HAP-1 (cell line): Measurements from ENCODE around the gene ACP7.

Source experiments
- DNase-seq, 2 experiments: peaks; one replicate each; pipeline ENCODE4 v3.0.0-alpha.2; 2016 to 2020; ENCODE audit warnings: low spot score in 2 of 2
- H3K27me3 ChIP-seq: fragments of 250-450 bp; sonication (Bioruptor Pico); 2 replicates; pipeline ENCODE4 v1.5.1; 2020; ENCODE audit warnings: low read depth, mild to moderate bottlenecking, moderate library complexity
- H3K36me3 ChIP-seq: fragments of 250-450 bp; sonication (Bioruptor Pico); replicated peaks from 2 replicates; pipeline ENCODE4 v1.5.1; 2020; ENCODE audit warnings: mild to moderate bottlenecking
- H3K4me1 ChIP-seq: fragments of 250-450 bp; sonication (Bioruptor Pico); 2 replicates; pipeline ENCODE4 v1.5.1; 2020; ENCODE audit warnings: mild to moderate bottlenecking
- H3K4me3 ChIP-seq: fragments of 250-450 bp; sonication (Bioruptor Pico); 2 replicates; pipeline ENCODE4 v1.5.1; 2020; ENCODE audit warnings: mild to moderate bottlenecking, moderate library complexity
- H3K9me3 ChIP-seq: fragments of 250-450 bp; sonication (Bioruptor Pico); 2 replicates; pipeline ENCODE4 v1.5.1; 2020; ENCODE audit warnings: mild to moderate bottlenecking, moderate library complexity
- in situ Hi-C: fragments of 300-500 bp; cut with MboI; formaldehyde crosslinking; loops from 3 replicates; pipeline ENCODE4 v1.14.3; 2020; ENCODE audit warnings: low sequenced_read_pairs, inconsistent platforms, mixed read lengths

The ACP7 gene

GRCh38 chr19:39124136-39124764, 40.1 kb downstream of the ACP7 start:
- in situ Hi-C loops, result loop anchor here (5.0 kb wide), 1 partner anchor 203 kb away; no protein-coding TSS in a partner anchor
- H3K4me3 ChIP-seq, result no peak overlapping the region
- peaks cover 10% of the 10 kb centered on the region for H3K4me1 ChIP-seq
- DNase-seq, result no peak
- no peaks in the 10 kb centered on the region for H3K9me3 ChIP-seq
- H3K36me3 ChIP-seq, result no peaks in the 10 kb centered on the region; the same call in 1 of the 2 replicates
- no peaks in the 10 kb centered on the region for H3K27me3 ChIP-seq

GRCh38 chr19:39125199-39125553, 41.0 kb downstream of the ACP7 start:
- peaks cover 10% of the 10 kb centered on the region for H3K4me1 ChIP-seq
- no peaks in the 10 kb centered on the region; the same call in 1 of the 2 replicates for H3K36me3 ChIP-seq
- H3K4me3 ChIP-seq, result peak overlapping the region; percentile 90
- no peaks in the 10 kb centered on the region for H3K27me3 ChIP-seq
- no peak for DNase-seq
- H3K9me3 ChIP-seq, result no peaks in the 10 kb centered on the region
- in situ Hi-C loops, result no loop called here

- peak within 1 kb of the TSS; percentile 90 for H3K4me3 ChIP-seq
- H3K36me3 ChIP-seq, result no peaks in the 10 kb centered on the region; the same call in 1 of the 2 replicates
- H3K4me1 ChIP-seq, result peaks cover 10% of the 10 kb centered on the region
- in situ Hi-C loops, result no loop called here
- DNase-seq, result peak; percentile 95 to 99
- H3K27me3 ChIP-seq, result no peaks in the 10 kb centered on the region
- H3K9me3 ChIP-seq, result no peaks in the 10 kb centered on the region
Measured at GRCh38 chr19:39125554-39126311, 41.6 kb downstream of the ACP7 start, which contains the start of gene PAK4. Gene PAK4 (plus strand): TSS chr19:39125786. CDS start chr19:39169554, 43,768 bp downstream.

- no peaks in the 10 kb centered on the region; the same call in 1 of the 2 replicates for H3K36me3 ChIP-seq
- H3K27me3 ChIP-seq, result no peaks in the 10 kb centered on the region
- peak overlapping the region; percentile 90 for H3K4me3 ChIP-seq
- H3K4me1 ChIP-seq, result peaks cover 10% of the 10 kb centered on the region
- in situ Hi-C loops, result no loop called here
- H3K9me3 ChIP-seq, result no peaks in the 10 kb centered on the region
- DNase-seq, result peak; percentile 30 to 56
Measured at GRCh38 chr19:39126312-39127187, 42.4 kb downstream of the ACP7 start.

GRCh38 chr19:39127812-39128515, 43.8 kb downstream of the ACP7 start:
- Histone ChIP-seq H3K27me3 (no peaks in the 10 kb centered on the region), H3K4me3 (no peak overlapping the region), H3K4me1 (peaks cover 10% of the 10 kb centered on the region), H3K36me3 (no peaks in the 10 kb centered on the region; the same call in 1 of the 2 replicates), H3K9me3 (no peaks in the 10 kb centered on the region)
- DNase-seq, result no peak
- in situ Hi-C loops, result no loop called here

- no peak for DNase-seq
- in situ Hi-C loops, result no loop called here
- no peaks in the 10 kb centered on the region for H3K27me3 ChIP-seq
- no peaks in the 10 kb centered on the region for H3K9me3 ChIP-seq
- H3K36me3 ChIP-seq, result no peaks in the 10 kb centered on the region; the same call in 1 of the 2 replicates
- H3K4me3 ChIP-seq, result no peak overlapping the region
- H3K4me1 ChIP-seq, result peaks cover 10% of the 10 kb centered on the region
Measured at GRCh38 chr19:39128516-39129079, 44.4 kb downstream of the ACP7 start.

- H3K36me3 ChIP-seq, result no peaks in the 10 kb centered on the region; the same call in 1 of the 2 replicates
- DNase-seq, result no peak
- peaks cover 10% of the 10 kb centered on the region for H3K4me1 ChIP-seq
- no peak overlapping the region for H3K4me3 ChIP-seq
- H3K27me3 ChIP-seq, result no peaks in the 10 kb centered on the region
- no peaks in the 10 kb centered on the region for H3K9me3 ChIP-seq
- in situ Hi-C loops, result no loop called here
Measured at GRCh38 chr19:39129116-39129515, 44.9 kb downstream of the ACP7 start.

- Histone ChIP-seq H3K4me3 (no peak overlapping the region), H3K27me3 (no peaks in the 10 kb centered on the region), H3K9me3 (no peaks in the 10 kb centered on the region), H3K4me1 (peaks cover 8% of the 10 kb centered on the region), H3K36me3 (no peaks in the 10 kb centered on the region; the same call in 1 of the 2 replicates)
- in situ Hi-C loops, result no loop called here
- no peak for DNase-seq
Measured at GRCh38 chr19:39130337-39131254, 46.4 kb downstream of the ACP7 start.

- no peak overlapping the region for H3K4me3 ChIP-seq
- no peaks in the 10 kb centered on the region for H3K9me3 ChIP-seq
- no peaks in the 10 kb centered on the region for H3K36me3 ChIP-seq
- DNase-seq, result no peak
- in situ Hi-C loops, result no loop called here
- peaks cover 8% of the 10 kb centered on the region for H3K4me1 ChIP-seq
- H3K27me3 ChIP-seq, result no peaks in the 10 kb centered on the region
Measured at GRCh38 chr19:39131255-39131755, 47.1 kb downstream of the ACP7 start.

GRCh38 chr19:39132344-39132969, 48.3 kb downstream of the ACP7 start:
- Histone ChIP-seq H3K27me3 (no peaks in the 10 kb centered on the region), H3K9me3 (no peaks in the 10 kb centered on the region), H3K36me3 (no peaks in the 10 kb centered on the region), H3K4me1 (no peaks in the 10 kb centered on the region), H3K4me3 (no peak overlapping the region)
- no peak for DNase-seq
- in situ Hi-C loops, result no loop called here

- no peak overlapping the region for H3K4me3 ChIP-seq
- no peaks in the 10 kb centered on the region for H3K27me3 ChIP-seq
- no peaks in the 10 kb centered on the region for H3K4me1 ChIP-seq
- no peaks in the 10 kb centered on the region for H3K36me3 ChIP-seq
- in situ Hi-C loops, result no loop called here
- no peaks in the 10 kb centered on the region for H3K9me3 ChIP-seq
- DNase-seq, result no peak
Measured at GRCh38 chr19:39133431-39134270, 49.5 kb downstream of the ACP7 start.
